Left lung (tissue), 10 donors: ENCODE data around the gene ACACA. TPM values are rescaled to one million over a fixed set of nuclear protein-coding genes. Genes with fewer than 3 reads are reported as not detected.

ENCODE experiments used
- ATAC-seq: fragments of 200-7000 bp; cut with Tn5 transposase; one replicate; pipeline ENCODE4 v1.9.1; 2020; ENCODE audit warnings: moderate library complexity
- DNase-seq, 4 donors: peaks; one replicate each; pipeline ENCODE4 v3.0.0-alpha.2; 2013 to 2020
- H3K27ac ChIP-seq, 2 donors: fragments of 200-600 bp; sonication (generic) in 1 of 2; one replicate each; pipeline versions ENCODE4 v1.5.0 to v1.8.0; 2020 to 2021
- H3K27me3 ChIP-seq, 2 donors: fragments of 200-600 bp; sonication (generic) in 1 of 2; one replicate each; pipeline versions ENCODE4 v1.5.0 to v1.8.0; 2020 to 2021
- H3K36me3 ChIP-seq, 2 donors: fragments of 200-600 bp; sonication (generic) in 1 of 2; one replicate each; pipeline versions ENCODE4 v1.5.0 to v1.8.0; 2020 to 2021
- H3K4me1 ChIP-seq, 2 donors: fragments of 200-600 bp; one replicate each; pipeline ENCODE4 v1.8.0; 2021
- H3K4me3 ChIP-seq, 2 donors: fragments of 200-600 bp; sonication (generic) in 1 of 2; one replicate each; pipeline versions ENCODE4 v1.5.0 to v1.8.0; 2020 to 2021; ENCODE audit warnings: mild to moderate bottlenecking in 1 of 2
- H3K9me3 ChIP-seq, 2 donors: fragments of 200-600 bp; sonication (generic) in 1 of 2; one replicate each; pipeline versions ENCODE4 v1.5.0 to v1.8.0; 2020 to 2021
- intact Hi-C, 2 donors: fragments of 100-400 bp; cut with DNase I; formaldehyde crosslinking; loops; one replicate each; pipeline versions ENCODE4 v1.11.2 to v1.14.2; 2022
- polyA plus RNA-seq, 6 donors: library from polyadenylated mRNA; unstranded; fragments of 120-200 nt; gene quantifications; one replicate each; pipeline ENCODE4 v1.2.1, GENCODE V29; 2013; ENCODE audit not compliant: insufficient read length in 6 of 6
- total RNA-seq, 2 donors: library from RNA; stranded (reverse); fragmentation: NEBNext Ultra II Directional; extraction: Animal tissue kit (Norgen Biotek cat#: 25700); gene quantifications; one replicate each; pipeline ENCODE4 v1.2.1, GENCODE V29; 2021
- TF ChIP-seq, protein P1 (sequence below), 2 donors: fragments of 200-600 bp; sonication (generic) in 1 of 2; IDR thresholded peaks; one replicate each; pipeline versions ENCODE4 v1.5.0 to v1.8.0; 2021; ENCODE audit warnings: antibody characterized with exemption in 2 of 2
- donor health status: DM: no; HTN: yes; CAD: no.
- donor health status: DM: no; HTN: no; CAD: no.

ACACA gene
- total and polyA plus RNA-seq, 8 donors = 43.6 to 128 (median 53.3) TPM

GRCh38 chr17:37429039-37429438 lies 22.4 kb upstream of the ACACA start:
- DNase-seq (no peak), ATAC-seq (no peak)
- H3K36me3 ChIP-seq = peaks cover 0 to 80% of the 10 kb centered on the region in 2 donors
- TF ChIP-seq, protein P1, sequence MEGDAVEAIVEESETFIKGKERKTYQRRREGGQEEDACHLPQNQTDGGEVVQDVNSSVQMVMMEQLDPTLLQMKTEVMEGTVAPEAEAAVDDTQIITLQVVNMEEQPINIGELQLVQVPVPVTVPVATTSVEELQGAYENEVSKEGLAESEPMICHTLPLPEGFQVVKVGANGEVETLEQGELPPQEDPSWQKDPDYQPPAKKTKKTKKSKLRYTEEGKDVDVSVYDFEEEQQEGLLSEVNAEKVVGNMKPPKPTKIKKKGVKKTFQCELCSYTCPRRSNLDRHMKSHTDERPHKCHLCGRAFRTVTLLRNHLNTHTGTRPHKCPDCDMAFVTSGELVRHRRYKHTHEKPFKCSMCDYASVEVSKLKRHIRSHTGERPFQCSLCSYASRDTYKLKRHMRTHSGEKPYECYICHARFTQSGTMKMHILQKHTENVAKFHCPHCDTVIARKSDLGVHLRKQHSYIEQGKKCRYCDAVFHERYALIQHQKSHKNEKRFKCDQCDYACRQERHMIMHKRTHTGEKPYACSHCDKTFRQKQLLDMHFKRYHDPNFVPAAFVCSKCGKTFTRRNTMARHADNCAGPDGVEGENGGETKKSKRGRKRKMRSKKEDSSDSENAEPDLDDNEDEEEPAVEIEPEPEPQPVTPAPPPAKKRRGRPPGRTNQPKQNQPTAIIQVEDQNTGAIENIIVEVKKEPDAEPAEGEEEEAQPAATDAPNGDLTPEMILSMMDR (IDR thresholded peaks at IDR 0.05) = no peak
- intact Hi-C loops = no loop called here
- H3K27ac ChIP-seq = no peak overlapping the region
- no peak overlapping the region for H3K4me3 ChIP-seq
- H3K9me3 ChIP-seq = no peaks in the 10 kb centered on the region
- H3K4me1 ChIP-seq = no peaks in the 10 kb centered on the region
- H3K27me3 ChIP-seq = no peaks in the 10 kb centered on the region

DNA sequence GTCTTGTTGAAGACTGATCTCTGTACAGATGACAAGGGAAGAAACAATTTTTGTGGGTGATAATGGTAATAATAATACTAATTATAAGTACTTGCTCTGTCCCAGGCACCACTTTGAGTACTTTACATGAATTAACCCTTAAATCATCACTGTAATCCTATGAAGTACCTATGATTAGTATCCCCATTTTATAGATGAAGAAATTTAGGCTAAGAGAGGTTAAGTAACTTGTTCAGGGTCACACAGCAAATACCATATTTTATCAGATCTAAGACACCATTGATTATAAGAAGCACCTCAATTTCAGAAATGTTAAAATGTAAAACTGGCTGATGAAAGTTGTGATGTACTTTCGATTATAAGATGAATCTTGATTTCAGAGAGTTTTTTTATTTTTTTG lies 18.6 kb upstream of the ACACA start:
- H3K27me3 ChIP-seq = no peaks in the 10 kb centered on the region
- no peaks in the 10 kb centered on the region for H3K9me3 ChIP-seq
- intact Hi-C loops = no loop called here
- no peak overlapping the region for H3K4me3 ChIP-seq
- no peaks in the 10 kb centered on the region for H3K4me1 ChIP-seq
- DNase-seq (no peak), ATAC-seq (no peak)
- H3K27ac ChIP-seq = no peak overlapping the region
- H3K36me3 ChIP-seq = peaks cover 0 to 76% of the 10 kb centered on the region in 2 donors
- TF ChIP-seq, protein P1 (IDR thresholded peaks at IDR 0.05) = no peak

- ATAC-seq (no peak), DNase-seq (no peak)
- no peaks in the 10 kb centered on the region for H3K4me1 ChIP-seq
- no peak overlapping the region for H3K4me3 ChIP-seq
- TF ChIP-seq, protein P1 (IDR thresholded peaks at IDR 0.05) = no peak
- intact Hi-C loops = no loop called here
- peaks cover 0 to 87% of the 10 kb centered on the region in 2 donors for H3K36me3 ChIP-seq
- no peaks in the 10 kb centered on the region for H3K27me3 ChIP-seq
- H3K27ac ChIP-seq = no peak overlapping the region
- H3K9me3 ChIP-seq = no peaks in the 10 kb centered on the region
Measured at GRCh38 chr17:37422971-37423625, 16.5 kb upstream of the ACACA start.

DNA sequence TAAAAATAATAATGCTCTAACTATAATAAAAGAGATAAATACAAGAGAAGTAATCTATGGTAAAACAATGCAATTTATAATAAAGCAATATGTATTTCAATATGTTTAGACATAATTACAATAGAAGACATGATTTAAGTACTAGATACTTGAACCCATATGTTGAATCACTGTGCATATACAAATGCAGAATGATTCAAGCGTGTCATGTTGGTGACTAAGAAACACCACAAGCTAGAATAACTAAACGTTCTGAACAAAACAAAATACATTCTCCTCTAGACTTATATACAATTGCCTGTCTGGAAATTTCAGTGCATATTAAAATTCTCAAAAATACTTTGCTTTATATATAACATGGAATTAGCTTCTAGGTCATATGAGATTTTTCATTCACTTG lies 11.2 kb upstream of the ACACA start:
- TF ChIP-seq, protein P1 (IDR thresholded peaks at IDR 0.05) = no peak
- no peak for DNase-seq
- H3K36me3 ChIP-seq = peaks cover 0 to 82% of the 10 kb centered on the region in 2 donors

DNA sequence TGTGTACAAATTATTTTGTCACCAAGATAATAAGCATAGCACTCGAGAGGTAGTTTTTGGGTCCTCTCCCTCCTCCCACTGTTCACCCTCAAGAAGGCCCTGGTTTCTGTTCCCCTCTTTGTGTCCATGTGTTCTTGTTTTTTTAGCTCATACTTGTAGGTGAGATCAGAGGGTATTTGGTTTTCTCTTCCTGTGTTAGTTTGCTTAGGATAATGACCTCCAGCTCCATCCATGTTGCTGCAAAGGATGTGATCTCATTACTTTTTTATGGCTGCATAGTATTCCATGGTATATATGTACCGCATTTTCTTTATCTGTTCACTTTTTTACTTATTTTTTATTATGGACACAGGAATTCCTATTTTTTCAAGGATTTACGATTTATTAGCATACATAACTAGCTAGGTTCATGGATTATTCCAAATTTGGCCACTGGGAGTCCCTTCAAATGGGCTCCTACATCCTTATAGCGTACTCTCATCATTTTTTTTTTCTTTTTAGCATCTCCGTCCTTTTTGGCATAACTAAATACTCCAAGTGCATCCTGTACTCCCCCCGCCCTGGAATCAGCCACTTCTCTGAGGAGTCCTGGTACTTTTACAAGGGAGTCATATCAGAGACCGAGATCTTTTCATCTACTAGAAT lies 7.4 kb upstream of the ACACA start:
- Histone ChIP-seq H3K9me3 (no peaks in the 10 kb centered on the region), H3K36me3 (peaks cover 0 to 74% of the 10 kb centered on the region in 2 donors), H3K4me3 (no peak overlapping the region), H3K27me3 (no peaks in the 10 kb centered on the region), H3K27ac (no peak overlapping the region), H3K4me1 (peaks cover 0 to 3% of the 10 kb centered on the region in 2 donors)
- intact Hi-C loops = no loop called here
- DNase-seq = no peak
- no peak for ATAC-seq
- TF ChIP-seq, protein P1 (IDR thresholded peaks at IDR 0.05) = no peak

More for the DNA sequence above, 11.2 kb upstream of the ACACA start:
- Histone ChIP-seq H3K27me3 (no peaks in the 10 kb centered on the region), H3K9me3 (no peaks in the 10 kb centered on the region), H3K27ac (no peak overlapping the region), H3K4me1 (peaks cover 0 to under 1% of the 10 kb centered on the region in 2 donors), H3K4me3 (no peak overlapping the region)
- no peak for ATAC-seq
- intact Hi-C loops = no loop called here
